Measurements from ENCODE around the gene RABGAP1L.

The RABGAP1L gene

DNA sequence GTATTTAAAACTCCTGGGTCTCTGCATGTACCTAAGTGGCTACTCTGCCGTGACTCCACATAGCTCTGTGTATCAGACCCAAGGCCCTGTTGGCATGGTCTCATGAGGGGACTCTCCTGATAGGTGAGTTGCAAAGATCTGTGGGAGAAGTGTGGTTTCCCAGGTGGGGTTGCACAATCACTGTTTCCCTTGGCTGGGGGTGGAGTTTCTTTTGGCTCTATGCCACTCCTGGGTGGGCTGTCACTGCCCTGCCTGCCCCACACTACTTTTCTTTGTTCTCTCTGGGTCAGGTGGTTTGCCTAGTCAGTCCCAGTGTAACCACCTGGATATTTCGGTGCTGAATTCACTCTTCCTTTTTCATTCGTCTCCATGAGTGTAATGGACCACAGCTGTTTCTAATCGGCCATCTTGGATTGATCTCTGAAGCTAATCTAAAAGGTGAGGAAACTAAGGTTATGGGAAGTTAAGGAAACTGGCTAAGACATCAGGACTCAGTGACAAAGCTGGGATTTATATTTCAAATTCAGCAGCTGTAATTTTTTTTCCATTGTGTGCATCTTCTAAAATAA, 743.3 kb downstream of the RABGAP1L start:
- DNase-seq, result no peak

DNA sequence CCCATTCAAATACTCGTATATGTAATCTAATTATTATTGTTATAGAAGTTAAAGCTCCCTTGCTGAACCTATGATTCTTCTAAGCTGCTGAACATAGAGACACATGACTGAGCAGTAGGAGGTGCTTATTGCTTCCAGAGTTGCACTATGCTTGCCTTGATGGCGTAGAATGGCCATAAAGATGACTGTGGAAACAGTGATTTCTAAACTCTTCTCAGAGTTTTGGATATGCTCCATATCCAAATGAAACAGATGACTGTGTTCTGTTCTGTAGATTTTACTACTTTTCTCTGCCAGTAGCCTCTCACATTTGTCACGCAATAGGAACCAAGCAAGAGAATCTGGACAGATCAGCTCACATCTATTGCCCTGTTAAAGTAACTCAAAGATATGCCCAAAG, 752.3 kb downstream of the RABGAP1L start:
- no peak for DNase-seq

DNA sequence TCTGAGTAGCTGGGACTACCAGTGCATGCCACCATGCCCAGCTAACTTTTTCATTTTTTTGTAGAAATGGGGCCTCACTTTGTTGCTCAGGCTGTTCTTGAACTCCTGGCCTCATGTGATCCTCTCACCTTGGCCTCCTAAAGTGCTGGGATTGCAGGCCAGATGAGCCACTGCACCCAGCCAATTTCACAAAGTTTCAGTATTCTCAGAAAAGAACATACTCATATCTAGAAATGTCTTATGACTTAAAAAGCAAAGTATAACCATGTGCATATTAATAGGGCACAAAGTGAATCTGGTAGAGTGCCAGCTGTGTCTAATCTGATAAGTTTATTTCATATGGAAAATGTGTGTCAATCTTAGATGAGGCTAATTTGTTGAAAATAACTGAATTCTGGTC, 752.9 kb downstream of the RABGAP1L start:
- DNase-seq, result no peak

DNA sequence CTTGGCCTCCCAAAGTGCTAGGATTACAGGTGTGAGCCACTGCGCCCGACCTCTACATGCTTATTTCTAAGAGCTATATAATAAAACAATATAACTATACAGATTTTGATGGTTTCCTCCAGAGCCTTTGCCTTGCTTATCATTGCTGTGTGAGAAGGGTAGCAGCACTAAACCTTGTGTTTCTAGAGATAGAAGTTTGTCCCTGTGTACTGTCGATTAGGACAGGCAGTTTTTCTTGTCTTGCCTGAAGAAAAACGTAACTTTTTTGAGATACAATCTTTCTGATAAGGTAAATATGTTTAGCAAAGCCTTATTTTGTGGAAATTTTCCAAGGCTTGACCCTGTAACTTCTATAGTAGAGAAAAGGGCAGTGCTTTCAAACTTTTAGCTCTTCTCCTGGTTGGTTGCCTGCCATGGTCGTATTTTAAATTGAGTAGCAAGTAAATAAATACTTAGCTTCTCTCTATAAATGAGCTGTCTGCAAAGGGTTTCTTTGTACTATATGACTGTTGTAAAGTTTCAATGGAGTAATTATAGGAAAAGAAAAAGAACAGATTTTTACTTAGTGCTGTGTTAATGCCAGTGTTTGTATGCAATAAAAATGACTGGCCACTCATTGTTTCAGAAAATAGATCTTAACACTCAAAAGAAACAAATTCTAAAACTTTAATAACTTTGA, 754.0 kb downstream of the RABGAP1L start:
- DNase-seq, result no peak

DNA sequence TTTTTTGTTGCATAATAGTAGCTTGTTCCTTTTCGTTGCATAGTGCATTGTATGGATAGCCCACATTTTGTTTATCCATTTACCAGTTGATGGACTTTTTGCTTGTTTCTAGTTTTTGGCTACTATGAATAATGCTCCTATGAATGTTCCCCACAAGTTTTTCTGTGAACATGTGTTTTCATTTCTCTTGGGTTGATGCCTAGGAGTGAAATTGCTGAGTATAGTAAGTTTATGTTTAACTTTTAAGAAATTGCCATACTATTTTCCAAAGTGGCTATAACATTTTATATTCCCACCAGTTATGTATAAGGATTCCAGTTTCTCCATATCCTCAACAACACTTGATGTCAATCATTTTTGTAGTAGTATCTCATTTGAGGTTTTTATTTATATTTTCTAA, 755.7 kb downstream of the RABGAP1L start:
- no peak for DNase-seq

DNA sequence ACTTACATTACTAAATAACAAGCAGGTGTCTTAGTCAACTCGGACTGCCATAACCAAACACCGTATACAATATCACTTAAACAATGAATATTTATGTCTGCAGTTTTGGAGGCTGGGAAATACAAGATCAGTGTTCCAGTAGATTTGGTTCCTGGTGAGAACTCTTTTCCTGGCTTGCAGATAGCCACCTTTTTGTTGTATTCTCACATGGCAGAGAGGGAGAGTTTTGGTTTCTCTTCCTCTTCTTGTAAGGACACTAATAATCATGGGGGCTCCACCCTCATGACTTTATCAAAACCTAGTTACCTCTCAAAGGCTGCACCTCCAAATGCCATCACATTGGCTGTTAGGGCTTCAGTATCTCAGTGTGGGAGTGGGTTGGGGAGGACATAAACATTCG, 757.5 kb downstream of the RABGAP1L start:
- DNase-seq, result no peak

DNA sequence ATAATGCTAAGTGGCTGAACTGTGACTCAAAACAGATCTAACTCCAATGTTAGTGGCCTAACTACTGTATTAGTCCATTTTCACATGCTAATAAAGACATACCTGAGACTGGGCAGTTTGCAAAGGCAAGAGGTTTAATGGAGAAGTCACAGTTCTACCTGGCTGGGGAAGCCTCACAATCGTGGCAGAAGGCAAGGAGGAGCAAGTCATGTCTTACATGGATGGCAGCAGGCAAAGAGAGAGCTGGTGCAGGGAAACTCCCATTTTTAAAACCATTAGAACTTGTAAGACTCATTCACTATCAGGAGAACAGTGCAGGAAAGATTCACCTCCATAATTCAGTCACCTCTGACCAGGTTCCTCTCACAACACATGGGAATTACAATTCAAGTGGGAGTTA, 760.8 kb downstream of the RABGAP1L start:
- no peak for DNase-seq

DNA sequence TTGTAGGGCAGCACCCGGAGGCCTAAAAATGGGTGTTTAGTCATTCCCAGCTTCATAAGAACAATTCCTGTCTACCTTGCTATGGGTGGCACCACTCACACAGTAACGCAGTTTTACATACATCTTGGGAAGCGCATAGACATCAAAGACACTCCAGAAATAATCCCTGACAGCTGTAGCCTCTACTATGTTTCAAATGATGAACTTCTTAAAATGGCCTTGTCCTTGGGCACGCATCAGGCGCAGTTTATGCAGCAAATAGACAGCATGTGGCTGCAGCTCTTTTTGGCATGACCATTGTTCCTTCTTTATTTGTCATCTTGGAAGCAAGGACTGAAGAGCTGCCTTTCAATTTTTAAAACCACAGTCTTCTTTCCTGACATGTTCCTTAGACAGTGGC, 762.8 kb downstream of the RABGAP1L start:
- no peak for DNase-seq

DNA sequence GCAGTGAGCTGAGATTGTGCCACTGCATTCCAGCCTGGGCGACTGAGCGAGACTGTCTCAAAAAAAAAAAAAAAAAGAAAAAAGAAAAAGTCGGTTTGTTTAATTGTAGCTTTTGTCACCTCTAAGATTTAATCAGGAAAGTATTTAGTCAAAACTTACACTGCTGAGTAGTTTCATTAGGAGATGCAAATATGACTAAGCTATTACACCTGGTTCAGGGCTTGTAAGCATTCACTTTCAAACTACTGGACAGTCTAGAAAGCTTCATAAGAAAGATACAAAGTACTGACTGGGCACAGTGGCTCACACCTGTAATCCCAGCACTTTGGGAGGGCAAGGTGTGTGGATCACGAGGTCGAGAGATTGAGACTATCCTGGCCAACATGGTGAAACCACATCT, 764.5 kb downstream of the RABGAP1L start:
- no peak for DNase-seq

DNA sequence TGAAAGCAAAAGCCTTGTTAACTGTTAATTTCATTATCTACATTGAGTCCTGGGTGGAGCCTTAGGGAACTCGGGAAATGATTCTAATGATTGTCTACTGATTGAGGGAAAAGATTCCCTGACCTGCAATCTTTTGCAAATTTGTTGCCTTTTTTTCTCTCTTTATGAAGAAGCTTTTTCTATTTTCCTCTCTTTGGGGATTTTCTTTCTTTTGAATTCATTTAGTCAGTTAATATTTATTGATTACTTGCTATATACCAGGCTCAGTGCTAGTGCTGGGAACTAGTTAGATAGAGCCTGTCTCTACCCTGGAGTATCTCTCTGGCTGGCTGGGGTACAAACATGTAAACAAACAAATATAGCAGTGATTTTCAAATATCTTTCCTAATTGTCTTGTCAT, 769.2 kb downstream of the RABGAP1L start:
- no peak for DNase-seq

DNA sequence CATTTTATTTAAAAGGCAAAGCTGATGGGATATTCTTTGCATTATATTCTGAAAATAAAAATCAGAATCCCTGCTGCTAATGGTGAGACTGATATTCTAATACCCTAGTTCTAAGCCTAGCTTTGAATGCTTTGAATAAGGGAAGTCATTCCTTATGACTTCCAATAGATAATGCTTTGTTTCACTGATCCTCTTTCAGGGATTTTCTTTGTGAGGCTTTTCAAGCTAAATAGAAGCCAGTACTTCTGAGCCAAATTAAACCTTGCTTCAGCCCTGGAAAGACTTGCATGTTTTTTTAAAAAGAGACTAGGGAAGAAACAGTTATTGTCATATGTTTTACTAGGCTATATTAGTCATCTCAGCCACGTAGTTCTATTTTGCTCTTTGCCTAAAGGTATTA, 771.9 kb downstream of the RABGAP1L start:
- DNase-seq, result no peak

DNA sequence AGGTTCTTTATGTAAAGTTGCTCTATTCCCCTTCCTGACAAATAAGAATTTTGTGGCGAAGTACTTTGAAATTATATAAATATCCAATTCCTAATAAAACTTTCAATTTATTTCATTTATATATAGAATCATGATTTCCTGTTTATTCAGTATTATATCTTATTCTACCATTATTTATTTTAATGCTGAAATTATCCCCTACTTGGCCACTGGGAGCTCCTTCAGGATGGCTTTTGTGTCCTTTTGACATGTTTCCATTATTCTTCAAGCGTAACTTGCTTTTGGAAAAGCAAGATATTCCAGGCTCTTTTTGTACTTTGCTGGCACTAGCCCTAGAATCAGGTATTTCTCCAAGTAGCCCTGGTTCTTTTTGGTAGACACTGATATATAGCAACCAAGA, 773.3 kb downstream of the RABGAP1L start:
- DNase-seq, result no peak

DNA sequence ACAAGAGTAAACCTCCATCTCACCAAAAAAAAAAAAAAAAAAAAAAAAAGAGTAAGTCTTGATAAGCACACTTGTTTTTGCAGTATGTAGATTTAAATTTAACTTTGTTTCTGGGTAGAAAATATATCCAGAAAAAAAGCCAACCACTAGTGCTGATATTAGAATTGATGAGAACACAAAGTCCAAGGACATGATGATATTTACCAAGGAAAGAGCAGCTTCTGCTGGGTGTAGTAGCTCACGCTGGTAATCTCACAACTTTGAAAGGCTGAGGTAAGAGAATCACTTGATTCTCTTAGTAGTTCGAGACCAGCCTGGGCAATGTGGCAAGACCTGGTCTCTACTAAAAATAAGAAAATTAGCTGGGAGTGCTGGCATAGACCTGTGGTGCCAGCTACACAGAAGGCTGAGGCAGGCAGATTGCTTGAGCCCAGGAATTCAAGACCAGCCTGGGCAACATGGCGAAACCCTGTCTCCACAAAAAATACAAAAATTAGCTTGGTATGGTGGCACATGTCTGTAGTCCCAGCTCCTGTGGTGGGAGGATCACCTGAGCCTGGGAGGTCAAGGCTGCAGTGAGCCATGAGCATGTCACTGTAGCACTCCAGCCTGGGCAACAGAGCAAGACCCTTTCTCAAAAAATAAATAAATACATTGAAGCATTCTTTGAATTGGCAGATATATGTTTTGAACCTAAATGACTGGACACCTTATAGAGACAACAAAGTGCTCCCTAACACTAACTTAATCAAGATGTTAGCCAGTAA, 776.8 kb downstream of the RABGAP1L start:
- DNase-seq, result no peak

DNA sequence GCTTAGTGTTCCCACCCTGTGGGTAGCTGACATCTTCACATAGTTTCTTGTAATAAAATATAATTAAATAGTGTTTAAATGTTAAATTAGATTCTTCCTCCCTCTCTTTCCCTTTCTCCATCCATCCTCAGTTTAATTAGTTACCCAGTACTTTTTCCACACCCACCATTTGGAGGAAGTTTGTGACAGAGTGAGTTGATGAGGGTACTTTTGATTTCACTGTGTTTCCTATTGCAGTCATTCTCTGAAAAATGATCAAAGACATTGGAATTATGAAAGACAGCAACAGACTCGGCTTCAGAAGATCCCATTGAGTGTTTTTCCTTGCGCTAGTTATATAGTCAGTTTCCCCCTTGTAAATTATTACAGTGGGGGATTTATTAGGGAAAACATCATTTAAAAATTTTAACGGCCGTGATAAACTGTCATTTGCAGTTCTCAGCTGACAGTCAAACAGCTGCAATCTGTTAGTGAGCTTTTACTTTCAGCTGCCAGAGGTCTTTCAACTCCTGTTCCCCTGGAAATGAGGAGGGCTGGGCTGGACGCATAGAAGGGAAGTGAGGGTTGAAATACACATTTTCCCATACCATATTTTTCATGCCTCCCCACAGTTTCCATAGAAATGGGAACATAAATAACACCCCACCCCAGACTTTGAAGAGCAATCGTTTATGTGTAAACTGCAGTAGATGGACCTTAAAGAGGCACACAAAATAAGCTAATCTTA, 779.1 kb downstream of the RABGAP1L start:
- no peak for DNase-seq

DNA sequence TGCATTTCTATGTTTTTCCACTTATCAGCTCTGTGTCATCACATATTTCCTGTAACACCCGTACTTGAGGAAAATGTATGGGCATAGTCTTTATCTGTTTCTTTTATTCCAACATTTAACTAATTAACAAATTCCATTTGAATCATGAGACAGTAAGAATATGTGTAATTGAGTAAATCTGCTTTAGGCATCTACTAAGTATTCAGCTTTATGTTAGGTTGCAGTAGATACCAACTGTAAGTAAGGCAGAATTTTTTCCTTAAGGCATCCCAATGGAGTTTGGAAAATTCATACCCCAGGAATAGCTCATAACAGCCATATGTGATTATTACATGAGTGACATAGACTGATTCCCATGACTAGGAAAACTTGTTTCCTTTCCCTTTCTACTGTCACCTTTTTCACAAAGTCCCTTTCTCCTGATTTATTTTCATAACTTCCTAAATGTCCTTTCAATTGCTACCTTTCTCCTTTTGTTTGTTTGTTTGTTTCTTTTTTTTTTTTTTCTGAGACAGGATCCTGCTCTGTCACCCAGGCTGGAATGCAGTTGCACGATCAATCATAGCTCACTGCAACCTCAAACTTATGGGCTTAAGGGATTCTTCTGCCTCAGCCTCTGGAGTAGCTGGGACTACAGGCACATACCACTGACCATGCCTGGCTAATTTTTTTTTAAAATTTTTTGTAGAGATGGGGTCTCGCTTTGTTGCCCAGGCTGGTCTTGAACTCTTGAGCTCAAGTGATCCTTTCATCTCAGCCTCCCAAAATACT, 780.6 kb downstream of the RABGAP1L start:
- DNase-seq, result no peak

DNA sequence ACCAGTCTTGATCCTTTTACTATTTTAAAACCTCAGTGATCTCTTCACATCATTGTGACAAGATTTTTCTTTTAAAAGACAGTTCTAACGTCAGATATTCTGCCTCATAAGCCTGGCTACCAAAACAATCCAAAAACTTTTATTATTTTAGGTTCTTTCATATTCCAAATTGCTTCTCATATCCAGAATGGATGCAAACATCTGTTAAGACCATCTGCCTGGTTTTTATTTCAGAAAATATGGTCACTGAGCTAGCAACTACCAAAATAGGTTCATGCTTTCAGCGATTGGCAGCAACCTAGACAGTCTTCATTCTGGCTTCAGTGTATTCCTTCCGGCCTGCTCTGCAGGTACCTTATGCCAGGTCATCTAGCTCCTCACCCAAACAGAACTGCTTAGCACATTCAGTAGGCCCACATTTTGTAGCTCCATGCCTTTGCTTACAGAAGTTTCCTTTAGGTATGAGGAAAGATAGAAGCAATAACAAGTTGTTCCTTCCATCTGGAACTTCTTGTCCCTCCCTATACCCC, 781.4 kb downstream of the RABGAP1L start:
- DNase-seq, result peak in 1 of 2 experiments; percentile 45

DNA sequence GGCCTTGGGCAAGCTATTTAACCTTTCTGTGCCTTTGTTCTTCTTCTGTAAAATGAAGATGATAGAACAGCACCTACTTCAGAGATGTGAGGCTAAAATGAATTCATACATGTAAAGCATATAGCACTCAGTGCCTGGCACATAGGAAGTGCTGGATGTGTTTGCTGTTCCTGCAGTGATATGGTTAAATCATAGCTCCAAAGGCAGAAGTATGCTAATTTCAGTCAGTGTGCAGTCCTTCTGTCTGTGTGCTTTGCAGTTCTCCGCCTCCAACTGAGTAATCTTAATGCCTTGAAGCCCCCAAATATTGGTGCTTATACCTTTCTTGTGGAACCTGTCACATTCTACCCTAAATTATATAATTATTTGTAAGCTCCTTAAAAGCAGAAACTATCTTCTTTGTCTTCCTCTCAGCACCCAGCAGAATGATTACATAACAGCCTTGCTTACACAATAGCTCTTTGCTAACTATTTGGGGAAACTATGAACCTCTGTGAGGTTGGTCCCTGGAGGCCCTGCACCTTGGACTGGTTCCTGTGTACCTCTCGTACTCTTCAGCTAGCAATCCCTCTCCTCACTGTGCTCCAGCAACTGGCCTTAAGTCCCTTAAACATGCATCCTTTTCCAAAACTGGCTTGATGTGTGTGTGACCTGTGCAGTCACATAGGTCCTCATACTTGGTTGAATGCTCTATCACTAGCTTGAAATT, 783.4 kb downstream of the RABGAP1L start:
- DNase-seq, result no peak

DNA sequence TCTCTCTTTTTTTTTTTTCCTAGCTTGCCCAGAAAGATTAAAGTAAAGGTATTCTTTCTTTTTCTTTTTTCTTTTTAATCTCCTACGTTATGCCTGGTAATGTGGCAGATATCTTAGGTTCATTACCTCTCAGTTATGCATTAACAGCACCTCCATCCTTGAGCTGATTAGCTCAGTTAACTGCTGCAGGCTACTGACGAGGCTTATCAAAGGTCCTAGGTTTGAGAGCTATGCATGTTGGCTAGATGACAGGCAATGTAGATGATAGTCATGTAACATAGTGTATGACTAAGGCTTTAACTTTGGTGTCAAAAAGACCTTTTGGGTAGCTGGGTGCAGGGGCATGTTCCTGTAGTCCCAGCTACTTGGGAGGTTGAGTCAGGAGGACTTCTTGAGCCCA, 786.7 kb downstream of the RABGAP1L start:
- DNase-seq, result no peak

DNA sequence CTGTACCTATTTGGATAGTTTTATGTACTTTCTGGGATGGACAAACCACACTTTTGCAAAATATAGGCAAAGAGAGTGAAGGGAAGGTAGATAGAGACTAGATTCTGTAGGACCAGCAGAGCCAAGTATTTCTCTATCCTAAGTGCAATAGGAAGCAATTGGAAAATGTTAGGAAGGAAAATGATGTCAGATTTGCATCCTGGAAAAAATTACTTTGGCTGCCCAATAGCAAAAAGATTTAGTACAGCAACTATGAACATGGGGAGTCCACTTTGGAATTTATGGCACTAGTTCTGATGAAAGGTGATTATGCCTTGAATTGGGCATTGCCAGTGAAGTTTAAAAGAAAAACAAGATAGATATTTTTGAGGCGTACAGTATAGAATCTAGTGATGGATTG, 789.7 kb downstream of the RABGAP1L start:
- no peak for DNase-seq

DNA sequence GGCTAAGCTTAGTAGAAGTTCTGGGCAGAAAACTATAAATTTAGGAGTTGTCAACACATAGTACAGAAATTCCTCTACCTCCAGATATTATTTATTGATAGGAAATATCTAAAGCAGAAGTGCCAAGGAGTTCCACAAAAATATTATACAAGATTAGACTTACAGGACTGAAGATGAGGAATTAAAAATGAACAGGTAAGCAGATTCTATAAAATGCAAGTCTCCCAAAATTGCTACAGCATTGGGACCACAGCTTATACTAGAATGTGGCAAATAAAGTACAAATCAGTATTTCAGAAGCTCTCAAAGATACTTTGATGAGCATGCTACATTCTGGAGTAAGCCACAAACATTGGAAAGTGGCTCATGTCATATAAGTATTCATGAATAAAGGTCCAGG, 790.3 kb downstream of the RABGAP1L start:
- DNase-seq, result no peak

DNA sequence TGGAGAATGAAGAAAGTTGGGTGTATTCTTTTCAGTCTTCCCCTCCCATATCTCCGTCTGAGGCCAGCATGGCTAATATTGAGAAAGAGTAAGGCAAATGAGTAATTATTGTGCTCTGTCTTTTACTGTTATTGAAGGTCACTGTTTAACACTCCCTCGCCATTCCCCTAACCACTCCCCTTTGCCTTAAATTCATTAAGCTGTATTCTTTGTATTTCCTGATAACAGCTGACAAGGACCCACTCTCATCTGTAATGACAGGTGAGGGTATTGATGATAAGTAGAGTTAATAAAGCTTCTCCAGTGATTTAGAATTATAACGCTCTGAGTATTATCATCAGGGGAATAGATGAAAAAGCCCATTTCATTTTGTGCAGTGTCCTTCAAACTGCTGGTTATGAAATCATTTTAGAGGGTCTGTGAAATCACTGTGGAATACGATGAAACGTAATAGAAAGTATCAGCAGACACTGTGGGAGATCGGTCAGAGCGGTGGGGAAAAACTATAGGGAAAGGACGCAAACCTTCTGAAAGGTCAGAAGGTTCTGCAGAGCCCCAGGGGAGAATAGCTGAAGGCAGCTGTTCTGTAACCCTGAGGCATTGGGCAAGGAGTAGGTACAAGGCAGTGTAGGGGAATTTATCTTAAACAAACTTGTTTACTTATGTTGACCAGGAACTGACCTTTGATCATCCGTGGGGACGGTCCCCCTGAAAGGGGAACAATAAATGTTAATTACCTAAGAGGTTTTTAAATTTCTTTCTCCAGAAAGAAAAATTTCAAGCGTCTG, 794.2 kb downstream of the RABGAP1L start:
- DNase-seq, result no peak
